Measurements from ENCODE around the gene COMT. TPM values are rescaled to one million over a fixed set of nuclear protein-coding genes. Genes with fewer than 3 reads are reported as not detected.

Gene COMT
- total and polyA plus RNA-seq, 4 donors, result 75.3 to 430 (median 146) TPM

DNA sequence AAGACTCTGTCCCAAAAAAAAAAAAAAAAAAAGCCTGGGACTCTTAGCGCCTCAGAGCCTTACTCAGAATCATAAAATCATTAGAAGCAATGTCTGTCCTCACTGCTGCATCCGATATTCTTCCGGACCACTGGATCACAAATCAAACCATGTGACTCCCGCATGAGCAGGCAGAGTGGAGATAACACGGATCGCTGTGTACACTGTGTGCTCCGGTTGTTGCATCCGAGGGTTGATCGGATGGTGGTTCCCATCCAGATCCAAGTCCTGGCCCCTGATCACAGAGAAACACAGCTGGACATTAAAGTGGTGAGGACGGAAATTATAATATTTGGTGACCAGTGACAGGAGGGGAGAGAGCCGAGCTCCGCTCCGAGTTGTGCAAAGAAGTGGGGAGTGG lies 9.8 kb downstream of the COMT start:
- Histone ChIP-seq H3K4me1 (ENCODE audit: control insufficient read depth in 4 of 4, insufficient read depth in 4 of 4, low read length in 3 of 4) (peaks cover 1 to 33% (median 15%) of the 10 kb centered on the region in 4 donors), H3K9ac (ENCODE audit: low read depth in 1 of 2, low read length in 2 of 2) (no peak overlapping the region), H3K27me3 (ENCODE audit: control insufficient read depth in 4 of 4, insufficient read depth in 4 of 4, low read length in 3 of 4) (no peaks in the 10 kb centered on the region), H3K9me3 (ENCODE audit: control insufficient read depth in 4 of 4, low read length in 3 of 4) (no peaks in the 10 kb centered on the region), H3K27ac (ENCODE audit: low read depth in 1 of 2, low read length in 2 of 2) (peak overlapping the region; percentile 45 to 60), H3K36me3 (ENCODE audit: control insufficient read depth in 4 of 4, insufficient read depth in 3 of 4, low read depth in 1 of 4, low read length in 3 of 4) (no peaks in the 10 kb centered on the region), H3K4me3 (ENCODE audit: low read depth in 1 of 3, low read length in 3 of 3) (no peak overlapping the region)
- no peak for DNase-seq (ENCODE audit: low spot score)
- WGBS, result 47% methylated on average over 13 of the region's 13 CpGs
- no peak for TF ChIP-seq NR2F2 (IDR thresholded peaks at IDR 0.05)
- TF ChIP-seq, protein P1, sequence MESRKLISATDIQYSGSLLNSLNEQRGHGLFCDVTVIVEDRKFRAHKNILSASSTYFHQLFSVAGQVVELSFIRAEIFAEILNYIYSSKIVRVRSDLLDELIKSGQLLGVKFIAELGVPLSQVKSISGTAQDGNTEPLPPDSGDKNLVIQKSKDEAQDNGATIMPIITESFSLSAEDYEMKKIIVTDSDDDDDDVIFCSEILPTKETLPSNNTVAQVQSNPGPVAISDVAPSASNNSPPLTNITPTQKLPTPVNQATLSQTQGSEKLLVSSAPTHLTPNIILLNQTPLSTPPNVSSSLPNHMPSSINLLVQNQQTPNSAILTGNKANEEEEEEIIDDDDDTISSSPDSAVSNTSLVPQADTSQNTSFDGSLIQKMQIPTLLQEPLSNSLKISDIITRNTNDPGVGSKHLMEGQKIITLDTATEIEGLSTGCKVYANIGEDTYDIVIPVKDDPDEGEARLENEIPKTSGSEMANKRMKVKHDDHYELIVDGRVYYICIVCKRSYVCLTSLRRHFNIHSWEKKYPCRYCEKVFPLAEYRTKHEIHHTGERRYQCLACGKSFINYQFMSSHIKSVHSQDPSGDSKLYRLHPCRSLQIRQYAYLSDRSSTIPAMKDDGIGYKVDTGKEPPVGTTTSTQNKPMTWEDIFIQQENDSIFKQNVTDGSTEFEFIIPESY (IDR thresholded peaks at IDR 0.05), result no peak
- TF ChIP-seq EGR1 (IDR thresholded peaks at IDR 0.05; ENCODE audit: low read depth in 2 of 2), result no peak
- TF ChIP-seq, protein P2, sequence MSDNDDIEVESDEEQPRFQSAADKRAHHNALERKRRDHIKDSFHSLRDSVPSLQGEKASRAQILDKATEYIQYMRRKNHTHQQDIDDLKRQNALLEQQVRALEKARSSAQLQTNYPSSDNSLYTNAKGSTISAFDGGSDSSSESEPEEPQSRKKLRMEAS (IDR thresholded peaks at IDR 0.05), result no peak
- peak in 1 of 2 donors; percentile 25 for TF ChIP-seq HNF4A (conservative IDR thresholded peaks at IDR 0.05)
- TF ChIP-seq FOXA2 (IDR thresholded peaks at IDR 0.05), result peak; percentile 20
- TF ChIP-seq RXRA (IDR thresholded peaks at IDR 0.05), result peak in 1 of 2 donors; percentile 31
- TF ChIP-seq YY1 (IDR thresholded peaks at IDR 0.05), result no peak
- no peak for TF ChIP-seq RAD21 (IDR thresholded peaks at IDR 0.05)
- no peak for TF ChIP-seq GABPA (IDR thresholded peaks at IDR 0.05 in 1 of 2, conservative IDR thresholded peaks at IDR 0.05 in 1 of 2)
- peak; percentile 52 for TF ChIP-seq SP1 (IDR thresholded peaks at IDR 0.05)
- TF ChIP-seq, protein P3, sequence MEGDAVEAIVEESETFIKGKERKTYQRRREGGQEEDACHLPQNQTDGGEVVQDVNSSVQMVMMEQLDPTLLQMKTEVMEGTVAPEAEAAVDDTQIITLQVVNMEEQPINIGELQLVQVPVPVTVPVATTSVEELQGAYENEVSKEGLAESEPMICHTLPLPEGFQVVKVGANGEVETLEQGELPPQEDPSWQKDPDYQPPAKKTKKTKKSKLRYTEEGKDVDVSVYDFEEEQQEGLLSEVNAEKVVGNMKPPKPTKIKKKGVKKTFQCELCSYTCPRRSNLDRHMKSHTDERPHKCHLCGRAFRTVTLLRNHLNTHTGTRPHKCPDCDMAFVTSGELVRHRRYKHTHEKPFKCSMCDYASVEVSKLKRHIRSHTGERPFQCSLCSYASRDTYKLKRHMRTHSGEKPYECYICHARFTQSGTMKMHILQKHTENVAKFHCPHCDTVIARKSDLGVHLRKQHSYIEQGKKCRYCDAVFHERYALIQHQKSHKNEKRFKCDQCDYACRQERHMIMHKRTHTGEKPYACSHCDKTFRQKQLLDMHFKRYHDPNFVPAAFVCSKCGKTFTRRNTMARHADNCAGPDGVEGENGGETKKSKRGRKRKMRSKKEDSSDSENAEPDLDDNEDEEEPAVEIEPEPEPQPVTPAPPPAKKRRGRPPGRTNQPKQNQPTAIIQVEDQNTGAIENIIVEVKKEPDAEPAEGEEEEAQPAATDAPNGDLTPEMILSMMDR (IDR thresholded peaks at IDR 0.05; ENCODE audit: low read depth, low read length, missing input control), result no peak
- TF ChIP-seq, protein P4, sequence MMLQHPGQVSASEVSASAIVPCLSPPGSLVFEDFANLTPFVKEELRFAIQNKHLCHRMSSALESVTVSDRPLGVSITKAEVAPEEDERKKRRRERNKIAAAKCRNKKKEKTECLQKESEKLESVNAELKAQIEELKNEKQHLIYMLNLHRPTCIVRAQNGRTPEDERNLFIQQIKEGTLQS (IDR thresholded peaks at IDR 0.05), result no peak
- no peak for TF ChIP-seq HNF4G (IDR thresholded peaks at IDR 0.05)
- no peak for TF ChIP-seq JUND (IDR thresholded peaks at IDR 0.05)
- TF ChIP-seq, protein P5, sequence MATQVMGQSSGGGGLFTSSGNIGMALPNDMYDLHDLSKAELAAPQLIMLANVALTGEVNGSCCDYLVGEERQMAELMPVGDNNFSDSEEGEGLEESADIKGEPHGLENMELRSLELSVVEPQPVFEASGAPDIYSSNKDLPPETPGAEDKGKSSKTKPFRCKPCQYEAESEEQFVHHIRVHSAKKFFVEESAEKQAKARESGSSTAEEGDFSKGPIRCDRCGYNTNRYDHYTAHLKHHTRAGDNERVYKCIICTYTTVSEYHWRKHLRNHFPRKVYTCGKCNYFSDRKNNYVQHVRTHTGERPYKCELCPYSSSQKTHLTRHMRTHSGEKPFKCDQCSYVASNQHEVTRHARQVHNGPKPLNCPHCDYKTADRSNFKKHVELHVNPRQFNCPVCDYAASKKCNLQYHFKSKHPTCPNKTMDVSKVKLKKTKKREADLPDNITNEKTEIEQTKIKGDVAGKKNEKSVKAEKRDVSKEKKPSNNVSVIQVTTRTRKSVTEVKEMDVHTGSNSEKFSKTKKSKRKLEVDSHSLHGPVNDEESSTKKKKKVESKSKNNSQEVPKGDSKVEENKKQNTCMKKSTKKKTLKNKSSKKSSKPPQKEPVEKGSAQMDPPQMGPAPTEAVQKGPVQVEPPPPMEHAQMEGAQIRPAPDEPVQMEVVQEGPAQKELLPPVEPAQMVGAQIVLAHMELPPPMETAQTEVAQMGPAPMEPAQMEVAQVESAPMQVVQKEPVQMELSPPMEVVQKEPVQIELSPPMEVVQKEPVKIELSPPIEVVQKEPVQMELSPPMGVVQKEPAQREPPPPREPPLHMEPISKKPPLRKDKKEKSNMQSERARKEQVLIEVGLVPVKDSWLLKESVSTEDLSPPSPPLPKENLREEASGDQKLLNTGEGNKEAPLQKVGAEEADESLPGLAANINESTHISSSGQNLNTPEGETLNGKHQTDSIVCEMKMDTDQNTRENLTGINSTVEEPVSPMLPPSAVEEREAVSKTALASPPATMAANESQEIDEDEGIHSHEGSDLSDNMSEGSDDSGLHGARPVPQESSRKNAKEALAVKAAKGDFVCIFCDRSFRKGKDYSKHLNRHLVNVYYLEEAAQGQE (IDR thresholded peaks at IDR 0.05), result peak; percentile 18
- no peak for TF ChIP-seq TAF1 (conservative IDR thresholded peaks at IDR 0.05)
- TF ChIP-seq FOXA1 (IDR thresholded peaks at IDR 0.05), result peak; percentile 49

All from liver (tissue), 9 donors.